Activated effector memory CD4-positive, alpha-beta T cell treated with anti-CD3 and anti-CD28 coated beads, Interleukin-2, amount 50 U/mL, for 16 hours (primary cell): ENCODE data around the gene DOCK1.

Source experiments
- DNase-seq: peaks from one replicate; pipeline ENCODE4 v3.0.0-alpha.2; 2020

DOCK1 gene

GRCh38 chr10:126955934-126956711, 50.9 kb downstream of the DOCK1 start:
- no peak for DNase-seq

DNA sequence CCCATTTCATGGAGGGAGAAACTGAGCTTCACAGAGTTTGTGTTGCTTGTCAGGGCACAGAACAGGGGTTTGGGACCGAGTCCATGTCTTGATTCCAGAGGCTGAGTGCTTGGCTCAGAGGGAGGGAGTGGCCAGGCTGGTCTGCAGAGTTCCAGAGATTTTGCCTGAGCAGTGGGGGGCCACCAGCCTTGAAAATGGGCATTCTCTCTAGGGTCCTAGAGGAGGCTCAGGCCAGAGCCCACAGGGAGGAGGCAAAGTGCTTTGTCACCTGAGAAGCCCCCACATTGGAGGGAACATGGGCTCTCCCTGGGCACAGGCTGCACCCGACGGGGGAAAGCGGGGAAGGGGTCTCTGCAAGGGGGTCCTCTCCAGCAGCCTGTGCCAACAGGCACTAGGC, 51.5 kb downstream of the DOCK1 start:
- no peak for DNase-seq

DNA sequence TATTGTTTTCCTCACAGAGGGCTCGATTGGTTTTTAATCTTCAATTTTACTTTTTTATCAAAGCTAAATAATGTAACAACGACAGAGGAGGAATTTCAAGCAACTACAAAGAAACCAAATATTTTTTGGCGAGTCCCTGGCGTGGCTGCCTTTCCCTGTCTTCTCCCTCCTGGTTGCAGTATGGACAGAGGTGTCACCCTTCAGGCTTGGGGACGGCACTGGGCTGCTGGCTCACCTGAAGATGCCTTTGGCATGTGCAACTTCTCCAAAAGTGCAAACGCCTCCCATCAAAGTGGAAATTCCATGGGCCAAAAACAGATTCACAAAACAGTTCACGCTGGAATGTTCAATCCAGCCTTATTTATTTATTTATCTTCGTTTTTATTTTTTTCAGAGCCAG, 51.9 kb downstream of the DOCK1 start:
- DNase-seq, result no peak

DNA sequence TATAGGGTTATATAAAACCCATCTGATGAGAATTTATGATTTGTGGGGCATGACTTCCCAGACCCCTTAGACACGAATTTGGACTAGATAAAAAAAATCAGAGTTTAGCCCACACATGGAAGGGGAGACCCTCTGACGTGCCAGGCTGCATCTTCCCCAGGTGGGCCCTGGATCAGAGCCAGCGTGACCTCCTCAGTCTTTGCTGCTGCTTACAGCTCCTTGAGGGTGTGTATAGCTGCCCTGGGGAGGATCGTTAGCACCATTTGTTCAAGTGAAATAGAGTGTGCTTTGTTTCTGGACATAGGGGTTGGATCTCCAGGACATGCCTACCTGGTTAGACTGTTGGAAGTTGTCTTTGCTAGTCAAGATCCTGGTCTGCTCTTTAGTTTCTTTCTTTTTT, 54.2 kb downstream of the DOCK1 start:
- DNase-seq, result no peak

- no peak for DNase-seq
These were observed 54.9 kb downstream of the DOCK1 start for GRCh38 chr10:126959906-126960685.

- no peak for DNase-seq
These were observed 58.1 kb downstream of the DOCK1 start for GRCh38 chr10:126963354-126963753.

DNA sequence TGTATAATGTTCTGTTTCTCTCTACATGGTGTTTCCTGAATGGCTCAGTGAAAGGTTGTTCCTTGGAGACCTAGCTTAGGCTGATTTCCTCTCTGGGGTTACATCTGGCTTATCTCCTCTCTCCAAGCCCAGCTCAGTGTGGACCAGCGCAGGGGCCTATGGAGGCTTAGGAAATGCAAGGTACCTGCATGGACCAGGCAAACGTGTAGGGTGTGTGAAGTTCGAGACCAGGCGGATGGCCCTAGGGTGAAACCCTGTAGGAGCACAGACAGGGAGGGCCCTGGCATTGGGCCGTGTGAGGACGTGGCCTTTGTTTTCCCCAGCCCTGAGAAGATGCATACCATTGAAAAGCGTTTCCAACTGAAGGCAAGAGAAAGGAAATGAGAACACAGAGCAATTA, 59.0 kb downstream of the DOCK1 start:
- DNase-seq, result no peak

GRCh38 chr10:126966938-126967337, 61.7 kb downstream of the DOCK1 start:
- no peak for DNase-seq

DNA sequence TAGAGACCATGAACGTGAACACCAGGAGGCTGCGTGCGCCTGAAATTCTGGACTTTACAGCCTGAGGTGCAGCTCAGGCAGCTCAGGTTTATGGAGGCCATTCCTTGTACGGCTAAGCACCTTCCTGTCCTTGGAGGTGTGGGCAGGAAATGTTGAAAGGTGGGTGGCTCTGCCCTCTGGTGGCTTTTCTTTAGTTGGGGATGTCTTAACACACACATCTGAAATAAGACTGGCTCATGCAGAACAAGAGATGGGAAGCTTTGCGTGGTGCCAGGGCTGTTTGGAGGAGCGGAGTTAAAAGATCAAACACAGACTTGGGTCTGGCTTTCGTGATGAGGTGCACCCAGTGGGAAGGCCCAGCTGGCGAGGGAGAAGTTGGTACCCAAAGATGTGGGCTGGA, 64.1 kb downstream of the DOCK1 start:
- DNase-seq, result no peak

GRCh38 chr10:126972635-126973414, 67.6 kb downstream of the DOCK1 start:
- DNase-seq, result no peak

DNA sequence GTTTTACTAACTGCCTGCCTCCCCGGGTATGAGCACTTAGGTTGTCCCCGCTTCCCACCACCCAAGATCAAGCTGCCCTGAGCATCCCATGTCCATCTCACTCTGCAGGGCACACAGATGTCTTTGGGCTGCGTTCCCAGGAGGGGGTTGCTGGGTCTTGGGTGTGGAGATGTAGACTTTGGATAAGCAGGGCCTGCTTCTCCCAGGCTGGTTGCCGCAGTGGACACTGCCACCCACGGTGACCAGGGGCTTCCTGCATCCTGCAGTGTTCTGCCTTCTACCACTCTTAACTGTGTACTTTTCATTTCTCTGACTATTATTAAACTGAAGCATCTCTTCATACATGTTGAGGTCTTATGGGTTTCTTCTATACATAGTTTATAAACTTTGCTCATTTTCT, 70.0 kb downstream of the DOCK1 start:
- no peak for DNase-seq

GRCh38 chr10:126977216-126977615, 72.0 kb downstream of the DOCK1 start:
- DNase-seq, result no peak

GRCh38 chr10:126979311-126979710, 74.1 kb downstream of the DOCK1 start:
- no peak for DNase-seq

DNA sequence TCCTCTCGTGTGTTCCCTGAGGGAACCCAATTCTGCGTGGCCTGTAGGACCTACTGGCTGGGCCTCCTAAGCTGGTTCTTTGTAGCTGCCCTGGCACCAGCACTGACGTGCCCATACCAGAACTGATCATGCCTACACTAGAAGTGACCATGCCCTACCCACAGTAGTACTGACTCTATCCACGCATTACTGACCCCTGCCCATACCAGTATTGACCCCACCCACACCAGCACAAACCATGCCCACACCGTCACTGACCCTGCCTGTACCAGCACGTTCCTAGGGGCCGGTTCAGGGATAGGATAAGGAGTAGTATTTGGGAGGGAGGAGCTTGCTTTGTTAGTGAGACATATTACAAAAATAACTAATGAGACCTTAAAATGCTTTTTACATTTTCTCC, 88.0 kb downstream of the DOCK1 start:
- DNase-seq, result no peak

GRCh38 chr10:126997801-126998590, 92.8 kb downstream of the DOCK1 start:
- DNase-seq, result no peak

- no peak for DNase-seq
These were observed 95.4 kb downstream of the DOCK1 start for GRCh38 chr10:127000598-127000997.

- no peak for DNase-seq
These were observed 97.9 kb downstream of the DOCK1 start for GRCh38 chr10:127003032-127003685.

- no peak for DNase-seq
These were observed 101.2 kb downstream of the DOCK1 start for GRCh38 chr10:127006453-127006852.

- no peak for DNase-seq
These were observed 104.1 kb downstream of the DOCK1 start for GRCh38 chr10:127009366-127009765.

DNA sequence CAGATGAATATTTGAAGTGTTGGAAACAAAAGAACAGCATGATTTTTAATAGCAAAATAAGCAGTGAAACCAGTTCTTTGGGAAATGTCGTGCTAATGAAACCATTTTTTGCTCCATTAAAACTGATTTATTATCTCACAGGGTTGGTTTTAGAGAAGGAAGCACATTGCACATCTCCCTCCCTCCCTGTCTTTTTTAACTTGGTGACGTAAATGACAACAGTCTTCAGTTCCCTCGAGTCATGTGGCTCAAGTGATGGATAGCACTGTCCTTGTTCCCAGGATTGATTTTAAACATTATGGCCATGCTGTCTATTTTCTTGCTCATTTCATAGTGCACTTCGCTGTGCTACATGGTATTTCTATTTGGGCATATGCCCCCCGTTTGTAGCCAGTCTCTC, 105.9 kb downstream of the DOCK1 start:
- no peak for DNase-seq

DNA sequence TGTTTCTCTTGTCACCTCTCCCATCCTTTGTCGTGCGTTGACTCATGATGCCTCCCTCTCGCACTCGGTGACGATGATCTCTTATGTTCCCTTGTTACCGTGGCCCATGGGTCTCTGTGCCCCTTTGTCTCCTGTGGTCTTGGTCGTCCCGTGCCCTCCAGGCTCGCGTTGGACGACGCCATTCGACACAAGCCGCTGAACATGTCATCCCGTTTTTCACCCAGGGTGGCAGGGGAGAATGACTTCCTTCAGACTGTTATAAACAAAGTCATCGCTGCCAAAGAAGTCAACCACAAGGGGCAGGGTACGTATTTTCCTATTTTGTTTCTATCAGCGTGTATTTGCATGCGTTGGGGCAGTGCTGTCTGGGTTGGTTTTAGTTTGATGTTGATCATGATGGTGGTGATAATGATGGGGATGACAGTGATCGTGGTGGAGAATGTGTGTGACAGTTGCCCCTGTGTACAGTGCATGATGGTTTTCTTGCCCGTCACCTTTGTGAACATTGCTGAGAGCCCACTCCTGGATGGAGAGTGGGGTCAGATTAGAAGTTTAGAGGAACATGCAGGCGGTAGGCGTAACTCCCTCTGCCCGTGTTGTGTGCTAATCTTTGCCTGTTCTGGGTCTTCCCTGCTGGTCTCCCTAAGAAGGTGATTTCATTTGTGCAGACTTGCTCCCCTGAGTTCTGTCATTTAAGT, 107.0 kb downstream of the DOCK1 start:
- DNase-seq, result no peak

GRCh38 chr10:127012769-127013152, 107.5 kb downstream of the DOCK1 start:
- DNase-seq, result no peak
